ENCODE data around the gene CHIT1.

Gene CHIT1

DNA sequence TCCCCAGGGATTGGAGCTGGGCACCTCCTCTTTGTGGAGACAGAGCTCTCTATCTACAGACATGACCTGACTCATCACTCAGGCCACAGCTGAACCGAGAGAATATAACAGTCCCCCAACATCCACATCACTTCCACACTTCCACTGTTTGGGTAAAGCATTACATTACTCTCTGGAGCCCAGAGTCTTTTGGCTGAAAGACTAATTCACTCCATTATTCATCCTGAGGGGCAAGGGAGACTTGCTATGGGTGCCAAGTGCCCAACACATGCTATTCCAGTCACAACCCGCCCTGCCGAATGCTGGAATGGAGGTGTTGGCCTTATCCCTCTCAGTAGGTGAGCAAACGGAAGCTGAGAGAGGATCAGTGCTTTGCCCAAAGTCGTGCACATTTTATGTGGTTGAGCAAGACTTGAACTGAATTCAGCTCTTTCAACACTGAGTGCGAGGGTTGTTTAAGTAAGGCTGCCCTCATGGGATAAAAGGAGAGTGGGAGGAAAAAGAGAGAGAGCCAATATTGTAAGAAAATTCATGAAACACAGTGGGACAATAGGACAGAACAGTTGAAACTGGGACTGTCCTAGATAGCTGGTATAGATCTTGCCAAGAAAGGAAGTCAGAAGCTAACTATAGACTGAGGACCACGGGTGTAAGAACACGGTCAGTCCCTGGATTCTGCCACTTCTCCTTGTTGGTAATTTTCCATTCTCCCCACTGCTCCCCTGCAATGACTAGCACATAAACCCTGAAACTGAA lies 29.5 kb downstream of the CHIT1 start:
- TF ChIP-seq, protein P1, sequence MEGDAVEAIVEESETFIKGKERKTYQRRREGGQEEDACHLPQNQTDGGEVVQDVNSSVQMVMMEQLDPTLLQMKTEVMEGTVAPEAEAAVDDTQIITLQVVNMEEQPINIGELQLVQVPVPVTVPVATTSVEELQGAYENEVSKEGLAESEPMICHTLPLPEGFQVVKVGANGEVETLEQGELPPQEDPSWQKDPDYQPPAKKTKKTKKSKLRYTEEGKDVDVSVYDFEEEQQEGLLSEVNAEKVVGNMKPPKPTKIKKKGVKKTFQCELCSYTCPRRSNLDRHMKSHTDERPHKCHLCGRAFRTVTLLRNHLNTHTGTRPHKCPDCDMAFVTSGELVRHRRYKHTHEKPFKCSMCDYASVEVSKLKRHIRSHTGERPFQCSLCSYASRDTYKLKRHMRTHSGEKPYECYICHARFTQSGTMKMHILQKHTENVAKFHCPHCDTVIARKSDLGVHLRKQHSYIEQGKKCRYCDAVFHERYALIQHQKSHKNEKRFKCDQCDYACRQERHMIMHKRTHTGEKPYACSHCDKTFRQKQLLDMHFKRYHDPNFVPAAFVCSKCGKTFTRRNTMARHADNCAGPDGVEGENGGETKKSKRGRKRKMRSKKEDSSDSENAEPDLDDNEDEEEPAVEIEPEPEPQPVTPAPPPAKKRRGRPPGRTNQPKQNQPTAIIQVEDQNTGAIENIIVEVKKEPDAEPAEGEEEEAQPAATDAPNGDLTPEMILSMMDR (IDR thresholded peaks at IDR 0.05; ENCODE audit: control insufficient read depth, extremely low read depth, insufficient read depth): no peak
- no peak overlapping the region for H3K4me3 ChIP-seq (ENCODE audit: low read depth, low read length)
- DNase-seq (ENCODE audit: low read depth): no peak

GRCh38 chr1:203199481-203199815 lies 30.0 kb downstream of the CHIT1 start:
- TF ChIP-seq, protein P1 (IDR thresholded peaks at IDR 0.05; ENCODE audit: control insufficient read depth, extremely low read depth, insufficient read depth): no peak

DNA sequence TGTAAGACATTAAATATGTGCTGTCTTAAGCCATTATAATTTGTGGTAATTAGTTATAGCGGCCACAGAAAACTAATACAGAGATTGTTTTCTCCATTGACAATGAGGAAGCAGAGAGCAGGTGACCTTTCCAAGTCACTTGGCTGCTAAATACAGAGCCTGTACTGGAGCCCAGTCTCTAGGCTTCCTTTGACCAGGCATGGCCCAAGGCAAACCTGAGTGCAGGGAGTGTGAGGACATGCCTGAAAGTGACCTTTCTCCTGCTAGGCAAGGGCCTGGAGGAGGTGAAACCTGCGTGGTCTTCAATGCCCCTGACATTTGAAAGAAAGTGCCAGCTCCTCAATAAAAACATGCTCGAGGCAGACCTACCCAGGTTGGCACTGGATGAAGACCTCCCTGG lies 30.5 kb downstream of the CHIT1 start:
- H3K4me3 ChIP-seq (ENCODE audit: low read depth, low read length): no peak overlapping the region
- TF ChIP-seq, protein P1 (IDR thresholded peaks at IDR 0.05; ENCODE audit: control insufficient read depth, extremely low read depth, insufficient read depth): no peak
- DNase-seq (ENCODE audit: low read depth): no peak

More at GRCh38 chr1:203199481-203199815, 30.0 kb downstream of the CHIT1 start:
- no peak for DNase-seq (ENCODE audit: low read depth)
- H3K4me3 ChIP-seq (ENCODE audit: low read depth, low read length): no peak overlapping the region

DNA sequence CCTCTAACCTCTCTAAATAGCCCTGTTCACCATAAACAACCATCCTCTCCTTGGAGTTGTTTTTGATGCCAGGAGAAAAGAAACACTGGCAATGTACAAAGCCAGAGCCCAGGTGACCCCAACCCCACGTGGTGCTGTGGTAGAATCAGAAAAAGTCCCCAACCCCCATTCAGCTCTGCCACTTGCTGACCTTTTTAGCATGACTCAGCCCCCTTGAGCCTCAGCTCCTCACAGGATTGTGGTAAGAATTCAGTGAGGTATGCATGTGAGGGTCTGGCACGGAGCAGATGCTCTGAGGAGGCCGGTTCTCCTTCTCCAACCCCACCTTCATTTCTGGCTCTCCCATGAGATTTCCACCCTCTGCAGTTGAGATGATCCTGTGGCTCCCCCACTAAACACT lies 31.8 kb downstream of the CHIT1 start:
- TF ChIP-seq, protein P1 (IDR thresholded peaks at IDR 0.05; ENCODE audit: control insufficient read depth, extremely low read depth, insufficient read depth): no peak
- no peak overlapping the region for H3K4me3 ChIP-seq (ENCODE audit: low read depth, low read length)
- DNase-seq (ENCODE audit: low read depth): no peak

DNA sequence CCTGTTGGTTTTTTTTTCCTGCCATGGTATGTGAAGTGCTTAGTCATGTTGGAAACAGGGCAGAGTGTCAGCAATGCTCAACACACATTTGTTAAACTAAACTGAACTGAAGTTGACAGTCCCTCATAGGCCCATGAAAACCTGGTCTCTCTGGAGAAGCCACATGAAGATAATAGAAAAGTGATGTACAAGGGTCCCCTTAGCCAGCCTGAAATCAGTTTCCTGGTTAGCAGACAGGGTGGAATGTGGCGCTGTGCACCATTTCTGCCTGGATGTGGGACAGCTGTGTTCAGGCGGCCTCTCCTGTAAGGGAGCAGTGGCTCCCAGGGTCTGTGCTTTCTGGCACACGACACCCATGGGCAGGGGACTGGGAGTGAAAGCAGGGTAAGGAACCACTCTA lies 33.1 kb downstream of the CHIT1 start:
- TF ChIP-seq, protein P1 (IDR thresholded peaks at IDR 0.05; ENCODE audit: control insufficient read depth, extremely low read depth, insufficient read depth): no peak
- DNase-seq (ENCODE audit: low read depth): no peak
- no peak overlapping the region for H3K4me3 ChIP-seq (ENCODE audit: low read depth, low read length)

DNA sequence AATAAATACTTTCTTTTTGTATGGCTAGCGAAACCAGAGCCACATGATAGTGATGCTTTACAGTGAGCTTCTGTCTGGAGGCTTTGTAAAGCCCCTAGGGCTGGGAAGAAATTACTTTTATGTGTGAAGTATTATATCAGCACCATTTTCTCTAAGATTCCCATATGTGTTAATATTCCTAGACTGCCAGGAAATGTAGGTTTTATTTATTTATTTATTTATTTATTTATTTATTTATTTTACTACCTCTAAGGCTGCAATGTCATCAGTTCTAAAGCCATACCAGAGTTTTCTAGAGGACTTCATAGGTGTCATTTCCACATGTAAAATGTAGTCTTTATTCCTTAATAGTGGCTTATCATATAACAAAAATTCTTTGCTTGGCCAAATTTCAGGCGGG lies 38.5 kb downstream of the CHIT1 start:
- TF ChIP-seq, protein P1 (IDR thresholded peaks at IDR 0.05; ENCODE audit: control insufficient read depth, extremely low read depth, insufficient read depth): no peak
- H3K4me3 ChIP-seq (ENCODE audit: low read depth, low read length): no peak overlapping the region
- DNase-seq (ENCODE audit: low read depth): no peak

GRCh38 chr1:203189951-203190352 lies 39.5 kb downstream of the CHIT1 start:
- TF ChIP-seq, protein P1 (IDR thresholded peaks at IDR 0.05; ENCODE audit: control insufficient read depth, extremely low read depth, insufficient read depth): no peak
- H3K4me3 ChIP-seq (ENCODE audit: low read depth, low read length): no peak overlapping the region
- DNase-seq (ENCODE audit: low read depth): no peak

Data from LNCaP clone FGC (cell line).